GM12878 (cell line): Measurements from ENCODE around the gene CGREF1. TPM values are rescaled to one million over a fixed set of nuclear protein-coding genes. Genes with fewer than 3 reads are reported as not detected.

Experiments used
- ATAC-seq: fragments of 200-7000 bp; cut with Tn5 transposase; 3 replicates; pipeline ENCODE4 v1.9.1; 2020; ENCODE audit warnings: mild to moderate bottlenecking, moderate library complexity
- BruUV-seq: library from RNA; stranded (reverse); fragments of 400-500 nt; replicated peaks from 2 replicates; lab custom pipeline; 2021; lab: Mats Ljungman, UMichigan
- CTCF ChIA-PET: fragments of 300-600 bp; sonication (Branson Sonifier 250); formaldehyde crosslinking; extraction: SDS; loops from one replicate; lab custom pipeline; 2021; ENCODE audit warnings: inconsistent platforms; lab: Yijun Ruan, JAX
- POLR2A ChIA-PET: fragments of 350-600 bp; formaldehyde crosslinking; extraction: SDS; loops from one replicate; lab custom pipeline; 2021; ENCODE audit warnings: inconsistent platforms; lab: Charles Lee
- RAD21 ChIA-PET: fragments of 300-600 bp; sonication (Branson Sonifier 250); formaldehyde crosslinking; loops from one replicate; lab custom pipeline; 2023; ENCODE audit warnings: antibody characterized with exemption; ENCODE audit not compliant: unreplicated experiment; lab: Charles Lee
- SMC1A ChIA-PET: fragments of 300-600 bp; sonication (Branson Sonifier 250); formaldehyde crosslinking; loops from one replicate; lab custom pipeline; 2023; ENCODE audit not compliant: unreplicated experiment, uncharacterized antibody; lab: Charles Lee
- DNase-seq: peaks from one replicate; pipeline ENCODE4 v3.0.0-alpha.2; 2011; ENCODE audit warnings: low read depth, low spot score
- FAIRE-seq: peaks from 3 replicates; lab custom pipeline; 2011; peaks lifted over from hg19 to GRCh38; lab: Jason Lieb, UNC
- H2AFZ ChIP-seq: 2 replicates; pipeline ENCODE4 v1.6.0; 2011; ENCODE audit warnings: low read depth, low read length, control low read depth; ENCODE audit not compliant: control insufficient read depth
- H3K27ac ChIP-seq: 2 replicates; pipeline ENCODE4 v1.5.1; 2011; ENCODE audit warnings: control low read depth; ENCODE audit not compliant: control insufficient read depth, insufficient read depth
- H3K27me3 ChIP-seq, 2 experiments: replicated peaks in 1 of 2; 2 replicates each; pipeline versions ENCODE4 v1.6.0 to v1.6.1; 2011; ENCODE audit warnings: low read length in 1 of 2; ENCODE audit not compliant: control insufficient read depth in 2 of 2, insufficient read depth in 2 of 2
- H3K36me3 ChIP-seq, 2 experiments: 2 replicates each; pipeline ENCODE4 v1.5.1; 2011; ENCODE audit warnings: low read length in 1 of 2; ENCODE audit not compliant: control insufficient read depth in 2 of 2, insufficient read depth in 2 of 2
- H3K4me1 ChIP-seq: 2 replicates; pipeline ENCODE4 v1.6.1; 2011; ENCODE audit warnings: mild to moderate bottlenecking, low read length, moderate library complexity, mixed read lengths; ENCODE audit not compliant: control insufficient read depth, insufficient read depth
- H3K4me2 ChIP-seq: 2 replicates; pipeline ENCODE4 v1.6.0; 2011; ENCODE audit warnings: control low read depth; ENCODE audit not compliant: control insufficient read depth, insufficient read depth
- H3K4me3 ChIP-seq: fragments of 200-600 bp; sonication (generic); 2 replicates; pipeline ENCODE4 v1.5.1; 2016
- H3K79me2 ChIP-seq: 2 replicates; pipeline ENCODE4 v1.6.0; 2011; ENCODE audit warnings: low read length; ENCODE audit not compliant: control insufficient read depth, insufficient read depth
- H3K9ac ChIP-seq: 2 replicates; pipeline ENCODE4 v1.8.0; 2011; ENCODE audit warnings: low read length, control low read depth, mixed read lengths; ENCODE audit not compliant: control insufficient read depth, insufficient read depth
- H3K9me3 ChIP-seq: replicated peaks from 3 replicates; pipeline ENCODE4 v1.5.1; 2011; ENCODE audit warnings: mild to moderate bottlenecking, low read length; ENCODE audit not compliant: control insufficient read depth, insufficient read depth
- H4K20me1 ChIP-seq: 2 replicates; pipeline ENCODE4 v1.6.0; 2011; ENCODE audit not compliant: control insufficient read depth, insufficient read depth
- ATF3 ChIP-seq: IDR thresholded peaks from 2 replicates; pipeline ENCODE4 v1.6.1; 2011; ENCODE audit warnings: low read depth, mild to moderate bottlenecking, low read length, moderate library complexity, borderline replicate concordance; ENCODE audit errors: extremely low read depth
- HDAC2 ChIP-seq: fragments of 200-600 bp; sonication (generic); IDR thresholded peaks from 2 replicates; pipeline ENCODE4 v1.6.1; 2017
- HDGF ChIP-seq: fragments of 450-650 bp; IDR thresholded peaks from 2 replicates; pipeline ENCODE4 v1.6.1; 2016; ENCODE audit warnings: antibody characterized with exemption
- KAT2A ChIP-seq: conservative IDR thresholded peaks from 2 replicates; pipeline ENCODE4 v1.6.1; 2011; ENCODE audit warnings: low read depth, low read length; ENCODE audit not compliant: control insufficient read depth
- NKRF ChIP-seq: fragments of 450-650 bp; conservative IDR thresholded peaks from 2 replicates; pipeline ENCODE4 v1.6.1; 2017; ENCODE audit warnings: mild to moderate bottlenecking, moderate library complexity
- SIN3A ChIP-seq: IDR thresholded peaks from 2 replicates; pipeline ENCODE4 v1.6.1; 2012; ENCODE audit warnings: low read depth, low read length, improper control_type of control experiment
- SMAD1 ChIP-seq: fragments of 450-650 bp; IDR thresholded peaks from 2 replicates; pipeline ENCODE4 v1.6.1; 2018; ENCODE audit warnings: mild to moderate bottlenecking, low read depth; ENCODE audit not compliant: partially characterized antibody
- SRF ChIP-seq, 2 experiments: IDR thresholded peaks; 2 replicates each; pipeline ENCODE4 v1.6.1; 2011; ENCODE audit warnings: low read depth in 2 of 2, low read length in 2 of 2, mild to moderate bottlenecking in 1 of 2, moderate library complexity in 1 of 2
- TARDBP ChIP-seq: IDR thresholded peaks from 2 replicates; pipeline ENCODE4 v1.6.1; 2016; ENCODE audit warnings: borderline replicate concordance
- ZBED1 ChIP-seq: IDR thresholded peaks from 2 replicates; pipeline ENCODE4 v1.6.1; 2016; ENCODE audit warnings: borderline replicate concordance
- ZNF592 ChIP-seq: fragments of 450-650 bp; IDR thresholded peaks from 2 replicates; pipeline ENCODE4 v1.6.1; 2017; ENCODE audit warnings: mild to moderate bottlenecking, moderate library complexity
- WGBS: methylation state at CpG from one replicate; pipeline ENCODE4 v1.1.6; 2016; ENCODE audit warnings: low lambda C conversion rate; ENCODE audit not compliant: insufficient replicate concordance, insufficient coverage; ENCODE audit errors: missing lambda C conversion rate; 5-methylcytosine and 5-hydroxymethylcytosine counted together
- in situ Hi-C: fragments of 300-500 bp; cut with MboI; formaldehyde crosslinking; loops from 9 replicates; pipeline ENCODE4 v1.14.3; 2018; ENCODE audit warnings: mixed read lengths
- intact Hi-C: fragments of 100-400 bp; cut with micrococcal nuclease; formaldehyde crosslinking; loops from one replicate; pipeline ENCODE4 v1.14.2; 2022; ENCODE audit not compliant: unreplicated experiment
- polyA plus RNA-seq, 11 experiments: library from polyadenylated mRNA; depleted of rRNA in 4 of 11; unstranded in 6 of 11; stranded (reverse) in 5 of 11; fragments of >200 nt; fragmentation: Nextera tagmentation in 4 of 11; fragmentation: Illumina TruSeq in 1 of 11; extraction: Ambion mirVana in 4 of 11; extraction: Trizol in 1 of 11; gene quantifications; 1 replicate in 1 of 11; 2 replicates in 10 of 11; pipeline versions ENCODE4 v1.2.1 to v1.2.3, GENCODE V29; 2011 to 2016; ENCODE audit warnings: inconsistent platforms in 2 of 11, missing spikeins in 2 of 11, low read depth in 1 of 11
- total RNA-seq, 4 experiments: library from RNA; depleted of rRNA in 3 of 4; stranded (reverse); fragments of >200 nt in 3 of 4; fragmentation: Illumina TruSeq in 1 of 4; extraction: Trizol in 1 of 4; gene quantifications; 2 replicates each; pipeline versions ENCODE4 v1.2.1 to v1.2.3, GENCODE V29; 2013 to 2021

Gene CGREF1
- total and polyA plus RNA-seq, 10 of the 15 experiments (the other 5 are each of a cell fraction or from before 2014, with no cell fraction given): 0.06 to 0.21 TPM; not detected in 8

GRCh38 chr2:27089111-27089954, 29.6 kb downstream of the CGREF1 start (continued):
- no peak for TF ChIP-seq KAT2A
- no peak for TF ChIP-seq SIN3A
- TF ChIP-seq ATF3: no peak
- no peak for TF ChIP-seq HDGF

GRCh38 chr2:27088634-27089033, 30.3 kb downstream of the CGREF1 start:
- no peaks in the 10 kb centered on the region for H3K27me3 ChIP-seq
- intact Hi-C loops: no loop called here
- ChIA-PET SMC1A (interaction anchor here (1.9 kb wide), 1 partner anchor 9 kb away, joined by 8 read pairs; no protein-coding TSS in a partner anchor), RAD21 (interaction anchor here (1.0 to 2.2 kb wide), 4 partner anchors 35 to 192 kb away, joined by 3 to 14 read pairs (median 3); partner anchors contain the start of gene ABHD1), POLR2A (no interaction called here)
- no TSS peak for BruUV-seq
- ATAC-seq (no peak), FAIRE-seq (no peak)
- in situ Hi-C loops: loop anchor here (10.0 kb wide), 1 partner anchor 124 kb away; no protein-coding TSS in a partner anchor
- H3K9me3 ChIP-seq: no peaks in the 10 kb centered on the region
- H3K4me1 ChIP-seq: peaks cover 11% of the 10 kb centered on the region; the same call in 1 of the 2 replicates
- no peak overlapping the region for H2AFZ ChIP-seq
- H3K9ac ChIP-seq: no peak overlapping the region
- no peaks in the 10 kb centered on the region for H3K36me3 ChIP-seq
- H3K27ac ChIP-seq: no peak overlapping the region
- TF ChIP-seq HDAC2 (no peak), SRF (IDR thresholded peaks at IDR 0.05; ENCODE audit: low read depth in 2 of 2, low read length in 2 of 2) (no peak), SMAD1 (no peak), TARDBP (no peak), ZNF592 (no peak), ZBED1 (no peak), NKRF (no peak)
- TF ChIP-seq, all 136 proteins: peak for 0
- Histone ChIP-seq H3K4me3 (no peak overlapping the region), H4K20me1 (no peaks in the 10 kb centered on the region), H3K79me2 (no peaks in the 10 kb centered on the region), H3K4me2 (no peak overlapping the region)
- WGBS: 60% methylated on average over 6 of the region's 6 CpGs
- no peak for DNase-seq
- CTCF ChIA-PET: interaction anchor here (1.1 to 8.6 kb wide), 4 partner anchors 14 to 215 kb away, joined by 8 to 85 read pairs (median 16); no protein-coding TSS in a partner anchor
